HG02870 (cell line): Measurements from ENCODE around the gene ZNF177.

ENCODE experiments used
- ATAC-seq: cut with Tn5 transposase; IDR thresholded peaks from one replicate; pipeline ENCODE4 v1.9.1; 2021; ENCODE audit warnings: mild to moderate bottlenecking, moderate library complexity; ENCODE audit not compliant: unreplicated experiment

ZNF177 gene

DNA sequence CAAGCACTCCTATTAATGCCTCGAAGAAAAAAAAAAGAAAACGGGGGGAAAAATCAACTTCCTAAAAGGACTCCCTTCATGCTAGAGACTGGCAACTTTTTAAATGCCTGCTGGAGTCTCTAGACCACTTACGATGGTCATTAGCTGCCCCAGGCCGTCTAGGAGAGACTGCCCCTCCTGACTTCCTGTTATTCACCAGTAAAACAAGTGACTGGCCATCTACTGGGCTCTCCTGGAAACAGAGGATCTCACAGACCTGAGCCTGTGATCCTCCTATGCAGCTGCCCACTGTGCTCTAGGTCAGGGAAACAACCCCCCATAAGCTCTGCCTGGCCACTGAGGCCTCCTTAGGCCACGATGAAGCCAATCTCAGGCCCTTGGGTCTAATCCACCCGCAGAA, 65.1 kb downstream of the ZNF177 start:
- no peak for ATAC-seq

DNA sequence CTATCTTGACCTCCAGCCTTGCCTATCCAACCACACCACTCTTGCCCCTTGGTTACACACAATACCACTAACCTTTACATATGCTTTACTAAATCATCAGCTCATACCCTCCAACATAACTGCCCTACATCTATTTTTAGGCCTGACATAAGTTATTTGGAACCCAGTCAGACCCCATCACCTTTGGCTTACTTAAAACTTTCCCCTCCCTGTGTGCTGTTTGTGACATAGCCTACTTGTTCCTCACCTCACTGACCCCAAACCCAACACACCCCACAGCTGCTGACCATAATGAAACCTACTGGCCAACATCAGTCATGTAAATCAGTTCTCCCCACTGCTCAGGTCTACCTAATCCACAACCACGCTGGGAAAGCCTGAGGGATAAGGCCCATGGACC, 67.6 kb downstream of the ZNF177 start:
- no peak for ATAC-seq

DNA sequence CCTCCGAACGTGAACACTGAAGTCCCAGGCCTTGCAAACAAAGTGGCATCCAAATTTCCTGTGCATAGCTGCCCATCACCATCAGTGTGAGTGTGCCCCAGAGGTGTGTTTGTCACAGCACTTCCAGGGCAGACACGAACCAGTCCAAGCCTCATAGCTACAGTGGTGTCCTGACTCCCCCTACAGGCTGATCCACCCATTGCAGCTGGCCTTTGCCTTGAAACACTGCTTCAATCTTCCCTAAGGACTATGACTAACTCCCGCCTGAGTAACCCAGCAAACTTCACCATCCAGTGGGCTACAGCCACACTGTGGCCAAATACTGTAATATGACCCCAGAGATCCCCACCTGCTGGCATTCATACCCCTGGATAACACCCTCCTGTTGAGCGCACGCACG, 68.7 kb downstream of the ZNF177 start:
- no peak for ATAC-seq
